Stimulated activated CD4-positive, alpha-beta T cell treated with anti-CD3 and anti-CD28 coated beads, Interleukin-2, amount 100 ng/mL, for 24 hours (primary cell): ENCODE measurements around the gene TAF10.

Experiments used
- DNase-seq, 2 donors: peaks; one replicate each; pipeline ENCODE4 v3.0.0-alpha.2; 2020

The TAF10 gene

GRCh38 chr11:6640036-6640984, 28.3 kb upstream of the TAF10 start:
- no peak for DNase-seq

DNA sequence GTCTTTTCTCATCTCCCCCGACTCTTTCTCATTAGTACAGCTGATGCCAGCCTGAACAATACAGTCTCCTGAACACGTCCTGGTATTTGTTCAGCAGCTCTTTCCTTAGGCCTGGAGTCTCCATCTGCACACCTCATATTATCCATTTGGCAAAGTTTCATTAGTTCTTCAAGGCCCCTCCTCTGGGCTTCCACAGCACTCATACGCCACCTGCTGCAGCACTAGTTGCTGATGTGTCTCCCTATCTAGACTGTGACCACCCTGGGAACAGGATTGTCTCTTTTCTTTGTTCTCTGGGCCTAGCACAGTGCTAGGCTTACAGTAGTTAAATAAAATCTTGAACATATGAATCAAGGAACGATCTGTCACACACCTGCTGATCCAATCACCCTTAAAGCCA, 26.4 kb upstream of the TAF10 start:
- DNase-seq: no peak

DNA sequence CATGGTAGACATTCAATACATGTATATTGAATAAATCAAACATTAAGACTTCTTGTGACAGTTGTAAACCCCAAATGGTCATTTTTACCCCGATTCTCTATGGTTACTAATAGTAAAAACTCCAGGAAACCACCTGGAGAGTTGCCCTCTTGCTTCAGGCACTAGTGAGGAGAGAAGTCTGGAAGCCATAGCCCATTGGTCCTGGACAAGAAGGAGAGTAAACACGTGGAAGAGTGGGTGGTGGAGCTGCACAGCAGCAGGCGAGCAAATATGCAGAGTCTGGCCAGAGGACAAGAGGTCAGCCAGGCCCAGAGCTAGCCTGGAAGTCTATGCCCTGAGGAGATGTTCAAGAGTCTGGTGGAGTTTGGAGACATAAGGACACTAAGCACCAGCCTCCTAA, 25.9 kb upstream of the TAF10 start:
- no peak for DNase-seq

GRCh38 chr11:6636480-6636879, 24.5 kb upstream of the TAF10 start:
- no peak for DNase-seq

GRCh38 chr11:6635082-6635932, 23.3 kb upstream of the TAF10 start:
- no peak for DNase-seq

GRCh38 chr11:6634534-6634933, 22.5 kb upstream of the TAF10 start:
- DNase-seq: no peak

GRCh38 chr11:6633422-6634408, 21.7 kb upstream of the TAF10 start:
- DNase-seq: no peak

GRCh38 chr11:6632116-6633073, 20.4 kb upstream of the TAF10 start:
- no peak for DNase-seq

- no peak for DNase-seq
Measured at GRCh38 chr11:6631361-6631890, 19.4 kb upstream of the TAF10 start.

- no peak for DNase-seq
Measured at GRCh38 chr11:6630632-6631291, 18.7 kb upstream of the TAF10 start.

DNA sequence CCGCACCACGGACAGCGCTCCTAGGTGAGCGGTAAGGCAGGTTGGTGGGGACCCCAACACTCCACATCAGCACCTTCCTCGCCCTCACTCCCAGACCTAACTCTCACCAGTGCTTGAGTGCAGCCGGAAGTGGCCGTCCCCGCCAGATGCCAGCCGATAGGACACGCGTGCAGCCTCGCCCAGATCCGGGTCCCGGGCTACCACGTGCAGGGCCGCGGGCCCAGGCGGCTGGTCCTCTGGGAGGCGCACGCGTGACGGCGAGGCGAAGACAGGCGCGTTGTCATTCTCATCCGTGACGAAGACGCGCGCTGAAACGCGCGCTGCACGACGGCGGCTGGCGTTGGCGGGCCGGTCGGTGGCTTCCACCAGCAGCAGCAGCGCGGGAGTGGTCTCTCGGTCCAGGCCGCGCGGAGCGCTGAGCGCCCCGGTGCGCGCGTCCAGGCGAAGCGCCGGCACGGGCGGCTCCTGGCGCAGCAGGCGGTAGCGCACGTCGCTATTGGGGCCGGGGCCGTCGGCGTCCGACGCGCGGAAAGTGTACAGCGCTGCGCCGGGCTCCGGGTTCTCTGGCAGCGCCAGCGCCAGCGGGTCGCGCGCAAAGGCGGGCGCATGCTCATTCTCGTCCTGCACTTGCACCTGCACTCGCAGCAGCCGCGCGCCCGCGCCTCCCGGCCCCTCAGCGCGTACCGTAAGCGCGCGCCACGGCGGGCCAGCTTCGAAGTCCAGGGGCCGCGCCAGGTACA, 18.0 kb upstream of the TAF10 start:
- no peak for DNase-seq

- DNase-seq: no peak
Measured at GRCh38 chr11:6629573-6629891, 17.5 kb upstream of the TAF10 start.

DNA sequence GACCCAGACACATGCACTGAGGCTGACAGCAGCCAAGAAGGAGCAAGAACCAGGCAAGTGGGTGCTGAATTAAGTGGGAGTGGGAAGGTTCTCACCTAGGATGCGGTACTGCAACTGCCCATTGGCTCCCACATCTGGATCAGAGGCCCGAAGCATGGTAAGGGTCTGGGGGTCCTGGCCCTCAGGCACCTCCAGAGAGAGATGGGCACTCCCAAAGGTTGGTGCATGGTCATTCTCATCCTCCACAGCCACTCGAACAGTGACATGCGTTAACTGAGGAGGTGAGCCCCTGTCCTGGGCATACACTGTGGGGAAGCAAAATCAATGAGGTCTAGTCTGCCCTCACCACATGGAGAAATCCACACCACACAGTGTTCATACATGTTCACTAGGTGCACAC, 16.5 kb upstream of the TAF10 start:
- DNase-seq: no peak

DNA sequence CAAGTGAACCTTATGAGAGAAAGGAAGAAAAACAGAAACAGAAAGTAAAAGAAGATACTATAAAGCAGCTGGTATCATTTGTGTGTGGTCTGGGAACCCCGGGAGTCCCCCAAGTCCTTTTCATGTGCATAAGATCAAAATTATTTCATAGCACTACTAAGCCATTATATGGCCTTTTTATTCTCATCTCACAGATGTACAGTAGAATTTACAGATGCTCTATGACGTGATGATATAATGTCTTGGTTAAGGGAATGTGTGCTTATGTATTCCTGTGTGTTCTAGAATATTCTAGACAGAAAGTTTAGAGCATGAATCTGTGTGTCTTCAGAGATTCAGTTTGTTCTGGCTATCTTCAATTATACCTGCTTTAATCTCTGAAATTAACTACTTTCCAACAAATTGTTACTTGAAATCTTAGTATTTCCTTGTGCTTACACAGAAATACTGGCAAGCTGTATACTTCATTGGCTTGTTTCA, 15.8 kb upstream of the TAF10 start:
- DNase-seq: no peak

DNA sequence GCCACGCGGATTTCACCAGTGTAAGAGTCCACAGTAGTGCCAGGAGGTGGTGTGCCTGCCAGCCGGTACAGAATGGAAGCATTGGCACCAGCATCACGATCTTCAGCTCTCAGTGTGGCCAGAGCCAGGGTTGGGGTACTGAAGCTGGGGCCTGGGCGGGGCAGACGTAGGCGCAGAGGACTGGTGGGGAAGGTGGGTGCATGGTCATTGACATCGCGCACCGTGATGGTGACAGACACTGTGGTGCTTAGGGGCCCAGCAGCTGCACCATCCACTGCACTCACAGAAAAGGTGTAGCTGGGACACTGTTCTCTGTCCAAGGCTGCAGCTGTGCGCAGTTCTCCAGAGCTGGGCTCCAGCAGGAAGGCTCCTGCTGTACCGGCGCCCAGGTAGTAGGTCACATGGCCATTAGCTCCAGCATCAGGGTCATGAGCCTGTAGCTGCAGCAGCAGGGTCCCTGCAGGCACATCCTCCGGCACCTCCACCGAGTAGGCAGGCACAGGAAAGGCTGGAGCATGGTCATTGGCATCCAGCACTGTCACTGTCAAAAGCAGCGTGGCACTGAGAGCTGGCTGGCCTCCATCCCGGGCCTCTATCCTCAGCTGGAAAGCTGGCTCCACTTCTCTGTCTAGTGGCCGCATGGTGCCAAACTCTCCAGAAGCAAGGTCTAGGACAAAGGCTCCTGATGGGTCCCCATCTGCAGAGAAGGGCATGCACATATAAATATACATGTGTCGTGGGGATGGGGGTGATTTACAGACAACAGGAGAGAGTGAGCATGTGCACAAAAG, 15.2 kb upstream of the TAF10 start:
- no peak for DNase-seq

DNA sequence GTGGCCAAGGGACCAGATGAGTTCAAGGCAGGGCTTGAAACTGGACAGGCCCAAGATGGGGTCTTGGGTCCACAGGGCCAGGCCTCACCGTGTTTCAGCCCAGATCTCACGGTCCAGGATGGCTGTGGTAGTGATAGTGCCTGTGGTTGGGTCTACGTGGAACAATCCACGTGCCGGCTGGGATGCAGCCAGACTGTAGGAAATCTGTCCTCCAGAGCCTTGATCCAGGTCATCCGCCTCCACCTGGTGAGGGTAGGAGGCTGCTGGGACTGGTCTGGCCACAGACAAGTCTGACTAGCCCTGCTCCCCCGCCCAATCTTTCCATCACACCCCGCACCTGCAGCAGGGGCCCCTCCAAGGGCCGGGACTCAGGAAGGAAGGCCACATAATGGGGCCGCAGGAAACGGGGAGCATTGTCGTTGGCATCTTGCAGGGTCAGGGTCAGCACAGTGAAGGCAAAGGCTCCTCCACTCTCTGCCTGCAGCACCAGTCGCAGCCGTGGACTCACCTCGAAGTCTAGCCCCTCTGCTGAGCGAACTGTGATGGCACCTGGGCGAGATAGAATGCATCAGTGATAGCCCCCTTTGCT, 13.9 kb upstream of the TAF10 start:
- no peak for DNase-seq

DNA sequence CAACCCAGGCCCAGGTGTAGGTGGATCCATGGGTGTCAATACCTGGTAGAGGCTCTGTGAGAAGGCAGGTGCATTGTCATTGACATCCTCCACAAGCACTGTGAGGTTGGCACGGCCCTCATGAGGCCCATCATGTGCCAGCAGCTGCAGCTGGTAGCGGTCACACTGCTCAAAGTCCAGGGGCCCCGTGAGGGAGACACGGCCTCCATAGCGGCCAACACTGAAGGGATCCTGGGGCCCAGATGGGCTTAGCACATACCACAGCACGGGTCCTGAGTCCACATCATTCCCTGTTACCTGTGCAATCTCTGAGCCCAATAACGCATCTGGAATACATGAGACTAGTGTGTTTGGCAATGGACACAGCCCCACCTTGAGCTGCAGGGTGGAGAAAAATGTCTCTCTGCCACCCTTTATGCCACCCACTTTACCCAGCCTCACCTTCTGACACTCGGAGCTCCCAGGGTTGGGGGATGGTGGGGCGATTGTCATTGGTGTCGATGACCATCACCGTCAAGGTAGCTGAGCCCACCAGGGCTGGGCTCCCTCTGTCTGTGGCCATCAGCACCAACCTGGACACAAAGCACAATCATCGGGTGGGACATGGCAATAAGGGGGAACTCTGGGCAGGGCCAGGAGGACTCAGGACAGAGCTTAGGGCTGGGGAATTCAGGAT, 13.3 kb upstream of the TAF10 start:
- DNase-seq: no peak
